Endothelial cell of umbilical vein (primary cell): ENCODE measurements around the gene SLC7A7. TPM values are rescaled to one million over a fixed set of nuclear protein-coding genes. Genes with fewer than 3 reads are reported as not detected.
"Not testable (repeated sequence)": the region's sequence is repeated elsewhere in the genome, so short reads cannot be mapped to it uniquely, and the experiment has no call there.

Experiments
- BruUV-seq: library from RNA; stranded (reverse); fragments of 400-500 nt; replicated peaks from 2 replicates; lab custom pipeline; 2021; lab: Mats Ljungman, UMichigan
- CTCF ChIA-PET: fragments of 300-600, 350-600 bp; sonication (Branson Sonifier 250); formaldehyde crosslinking; loops from one replicate; lab custom pipeline; 2021; ENCODE audit warnings: antibody characterized with exemption, inconsistent platforms; lab: Charles Lee
- POLR2A ChIA-PET: fragments of 300-600, 350-600 bp; sonication (Branson Sonifier 250); formaldehyde crosslinking; loops from one replicate; lab custom pipeline; 2021; ENCODE audit warnings: antibody characterized with exemption, inconsistent platforms; lab: Charles Lee
- DNase-seq: peaks from one replicate; pipeline ENCODE4 v3.0.0-alpha.2; 2011; ENCODE audit warnings: low read depth, low spot score
- FAIRE-seq: peaks from 2 replicates; lab custom pipeline; 2011; peaks lifted over from hg19 to GRCh38; lab: Jason Lieb, UNC
- H2AFZ ChIP-seq: 2 replicates; pipeline ENCODE4 v1.6.0; 2012; ENCODE audit warnings: low read depth, low read length, control low read depth, inconsistent platforms
- H3K27ac ChIP-seq: 2 replicates; pipeline ENCODE4 v1.5.1; 2011; ENCODE audit warnings: low read depth, mild to moderate bottlenecking, control low read depth, low read length, moderate library complexity; ENCODE audit not compliant: insufficient read depth
- H3K27me3 ChIP-seq, 2 experiments: 2 replicates each; pipeline versions ENCODE4 v1.6.0 to v1.6.1; 2011; ENCODE audit warnings: low read length in 2 of 2, mixed read lengths in 1 of 2; ENCODE audit not compliant: control insufficient read depth in 2 of 2, insufficient read depth in 2 of 2
- H3K36me3 ChIP-seq, 2 experiments: 2 replicates in 1 of 2; 3 replicates in 1 of 2; pipeline ENCODE4 v1.5.1; 2011; ENCODE audit warnings: low read length in 2 of 2, mild to moderate bottlenecking in 1 of 2, moderate library complexity in 1 of 2; ENCODE audit not compliant: control insufficient read depth in 2 of 2, insufficient read depth in 2 of 2; ENCODE audit errors: extremely low read depth in 1 of 2
- H3K4me1 ChIP-seq: 3 replicates; pipeline ENCODE4 v1.5.1; 2011; ENCODE audit warnings: mild to moderate bottlenecking, low read length; ENCODE audit not compliant: control insufficient read depth, insufficient read depth; ENCODE audit errors: extremely low read depth
- H3K4me2 ChIP-seq: 2 replicates; pipeline ENCODE4 v1.6.1; 2011; ENCODE audit warnings: low read length, control low read depth, mixed read lengths; ENCODE audit not compliant: insufficient read depth
- H3K4me3 ChIP-seq, 3 experiments: fragments of 200-600 bp in 1 of 3; sonication (generic), shearing (Covaris generic) in 1 of 3; replicated peaks in 1 of 3; 2 replicates each; pipeline ENCODE4 v1.5.1; 2011 to 2016; ENCODE audit warnings: control low read depth in 3 of 3, low read length in 3 of 3, mild to moderate bottlenecking in 2 of 3, inconsistent platforms in 1 of 3, low read depth in 1 of 3, moderate library complexity in 1 of 3; ENCODE audit not compliant: insufficient read depth in 1 of 3
- H3K79me2 ChIP-seq: 2 replicates; pipeline ENCODE4 v1.6.0; 2012; ENCODE audit warnings: low read length, inconsistent platforms; ENCODE audit not compliant: control insufficient read depth, insufficient read depth
- H3K9ac ChIP-seq: replicated peaks from 2 replicates; pipeline ENCODE3; 2011; ENCODE audit warnings: low read length, control low read depth; ENCODE audit not compliant: insufficient read depth; ENCODE audit errors: extremely low read depth
- H3K9me1 ChIP-seq: replicated peaks from 3 replicates; pipeline ENCODE4 v1.6.0; 2011; ENCODE audit warnings: mild to moderate bottlenecking, low read length; ENCODE audit not compliant: control insufficient read depth, insufficient read depth; ENCODE audit errors: extremely low read depth
- H3K9me3 ChIP-seq: replicated peaks from 2 replicates; pipeline ENCODE4 v1.5.1; 2012; ENCODE audit warnings: low read length, inconsistent platforms; ENCODE audit not compliant: control insufficient read depth, insufficient read depth
- H4K20me1 ChIP-seq: replicated peaks from 2 replicates; pipeline ENCODE3; 2011; ENCODE audit warnings: mild to moderate bottlenecking, low read length; ENCODE audit not compliant: control insufficient read depth, insufficient read depth; ENCODE audit errors: extremely low read depth
- FOS ChIP-seq: IDR thresholded peaks from 2 replicates; pipeline ENCODE4 v1.6.1; 2011; ENCODE audit warnings: mild to moderate bottlenecking, low read length, moderate library complexity, borderline replicate concordance; ENCODE audit not compliant: insufficient read depth
- JUN ChIP-seq: IDR thresholded peaks from 2 replicates; pipeline ENCODE4 v1.6.1; 2011; ENCODE audit warnings: borderline replicate concordance, low read depth; ENCODE audit not compliant: insufficient read length, insufficient read depth
- MYC ChIP-seq: IDR thresholded peaks from one replicate; pipeline ENCODE4 v1.6.1; 2011; ENCODE audit warnings: mild to moderate bottlenecking, low read depth, low read length
- POLR2A ChIP-seq: IDR thresholded peaks from 2 replicates; pipeline ENCODE4 v1.6.1; 2012; ENCODE audit warnings: low read depth, mild to moderate bottlenecking, control low read depth, low read length
- POLR2AphosphoS5 ChIP-seq: IDR thresholded peaks from 2 replicates; pipeline ENCODE4 v1.6.1; 2012; ENCODE audit warnings: low read depth, mild to moderate bottlenecking, control low read depth, low read length, moderate library complexity; ENCODE audit not compliant: insufficient read depth
- dilution Hi-C: fragments of 300-500 bp; cut with MboI; formaldehyde crosslinking; loops from one replicate; pipeline ENCODE4 v1.15.0; 2019; ENCODE audit warnings: low sequenced_read_pairs; ENCODE audit not compliant: extremely low pct_ligation_motif_present
- intact Hi-C: fragments of 100-400 bp; cut with micrococcal nuclease; formaldehyde crosslinking; loops from one replicate; pipeline ENCODE4 v1.10.0; 2022
- polyA plus RNA-seq, 4 experiments: library from polyadenylated mRNA; depleted of rRNA in 3 of 4; stranded (reverse) in 3 of 4; unstranded in 1 of 4; fragments of >200 nt; gene quantifications; 2 replicates each; pipeline versions ENCODE4 v1.2.1 to v1.2.3, GENCODE V29; 2011 to 2012; ENCODE audit warnings: missing spikeins in 1 of 4
- total RNA-seq: library from RNA; stranded (reverse); gene quantifications from 2 replicates; pipeline ENCODE4 v1.2.3, GENCODE V29; 2021
- TF ChIP-seq, protein P1 (sequence below): IDR thresholded peaks from 2 replicates; pipeline ENCODE4 v1.6.1; 2011; ENCODE audit not compliant: insufficient read depth, insufficient read length
- TF ChIP-seq, protein P2 (sequence below), 2 donors: IDR thresholded peaks; 1 replicate in 1 of 2; 2 replicates in 1 of 2; pipeline ENCODE4 v1.5.1; 2011; ENCODE audit warnings: low read length in 2 of 2, mild to moderate bottlenecking in 2 of 2, moderate library complexity in 2 of 2, control low read depth in 1 of 2, inconsistent platforms in 1 of 2, low read depth in 1 of 2; ENCODE audit not compliant: insufficient read depth in 1 of 2; ENCODE audit errors: extremely low read depth in 1 of 2

The SLC7A7 gene
- total and polyA plus RNA-seq, 2 donors (not counting 3 experiments of a cell fraction or from before 2014, with no cell fraction given): 22.5 to 94.0 TPM

DNA sequence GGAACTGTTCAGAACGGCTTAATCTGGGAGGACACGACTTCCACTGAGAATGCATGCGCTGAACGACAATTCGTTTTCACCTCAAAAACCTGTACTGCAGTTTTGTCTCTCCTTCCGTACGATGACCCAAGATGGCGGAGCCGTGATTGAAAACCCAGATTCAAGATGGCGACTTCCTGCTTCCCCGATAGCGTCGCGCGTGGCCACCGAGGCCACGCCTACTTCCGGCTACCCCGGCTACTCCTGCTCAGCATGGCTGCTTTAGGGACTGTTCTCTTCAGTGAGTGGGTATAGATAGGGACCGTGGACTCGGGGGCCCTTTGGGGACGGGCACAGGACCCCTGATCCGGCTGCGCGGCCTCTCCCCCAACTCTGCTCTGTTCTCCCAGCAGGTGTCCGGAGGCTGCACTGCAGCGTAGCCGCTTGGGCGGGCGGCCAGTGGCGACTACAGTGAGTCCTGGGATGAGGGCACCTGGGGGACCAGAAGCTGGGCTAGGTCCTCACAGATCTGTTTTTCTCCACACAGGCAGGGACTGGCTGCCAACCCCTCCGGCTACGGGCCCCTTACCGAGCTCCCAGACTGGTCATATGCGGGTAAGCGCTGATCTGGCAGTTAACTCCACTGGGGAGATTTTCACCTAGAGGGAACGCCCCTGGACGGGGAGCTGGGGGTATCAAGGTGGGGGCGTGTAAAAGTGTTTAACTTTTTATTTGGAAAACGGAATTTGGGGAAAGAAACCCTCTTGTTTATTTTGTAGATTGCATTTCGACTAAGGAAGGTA, 14.6 kb upstream of the SLC7A7 start, which contains the start of gene MRPL52:
TSS of gene MRPL52 (plus strand) at position 227 of the 782 bp plus-strand sequence. CDS start at position 253, 26 bp downstream.
- intact Hi-C loops: loop anchor here (10.0 kb wide), 1 partner anchor 225 kb away; the partner anchor contains the start of gene CDH24
- peaks cover 22% of the 10 kb centered on the region for H3K79me2 ChIP-seq
- no peaks in the 10 kb centered on the region for H3K9me1 ChIP-seq
- H3K4me2 ChIP-seq: peak within 1 kb of the TSS; percentile 95
- BruUV-seq: TSS peak; percentile 57
- DNase-seq (peak; percentile 84), FAIRE-seq (peak; percentile 73)
- H3K4me3 ChIP-seq: peak within 1 kb of the TSS; percentile 68 to 98 (median 97)
- no peaks in the 10 kb centered on the region for H4K20me1 ChIP-seq
- peaks cover 0 to 4% of the 10 kb centered on the region in 2 experiments for H3K36me3 ChIP-seq
- H3K9ac ChIP-seq: peak within 1 kb of the TSS; percentile 98
- H2AFZ ChIP-seq: peak within 1 kb of the TSS; percentile 87
- H3K4me1 ChIP-seq: peaks cover 27% of the 10 kb centered on the region
- dilution Hi-C loops: no loop called here
- CTCF ChIA-PET: interaction anchor here (0.8 to 12.5 kb wide), 6 partner anchors 10 to 259 kb away, joined by 3 to 214 read pairs (median 4); no protein-coding TSS in a partner anchor
- H3K9me3 ChIP-seq: no peaks in the 10 kb centered on the region
- TF ChIP-seq, protein P1, sequence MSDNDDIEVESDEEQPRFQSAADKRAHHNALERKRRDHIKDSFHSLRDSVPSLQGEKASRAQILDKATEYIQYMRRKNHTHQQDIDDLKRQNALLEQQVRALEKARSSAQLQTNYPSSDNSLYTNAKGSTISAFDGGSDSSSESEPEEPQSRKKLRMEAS: peak; percentile 15
- TF ChIP-seq, protein P2, sequence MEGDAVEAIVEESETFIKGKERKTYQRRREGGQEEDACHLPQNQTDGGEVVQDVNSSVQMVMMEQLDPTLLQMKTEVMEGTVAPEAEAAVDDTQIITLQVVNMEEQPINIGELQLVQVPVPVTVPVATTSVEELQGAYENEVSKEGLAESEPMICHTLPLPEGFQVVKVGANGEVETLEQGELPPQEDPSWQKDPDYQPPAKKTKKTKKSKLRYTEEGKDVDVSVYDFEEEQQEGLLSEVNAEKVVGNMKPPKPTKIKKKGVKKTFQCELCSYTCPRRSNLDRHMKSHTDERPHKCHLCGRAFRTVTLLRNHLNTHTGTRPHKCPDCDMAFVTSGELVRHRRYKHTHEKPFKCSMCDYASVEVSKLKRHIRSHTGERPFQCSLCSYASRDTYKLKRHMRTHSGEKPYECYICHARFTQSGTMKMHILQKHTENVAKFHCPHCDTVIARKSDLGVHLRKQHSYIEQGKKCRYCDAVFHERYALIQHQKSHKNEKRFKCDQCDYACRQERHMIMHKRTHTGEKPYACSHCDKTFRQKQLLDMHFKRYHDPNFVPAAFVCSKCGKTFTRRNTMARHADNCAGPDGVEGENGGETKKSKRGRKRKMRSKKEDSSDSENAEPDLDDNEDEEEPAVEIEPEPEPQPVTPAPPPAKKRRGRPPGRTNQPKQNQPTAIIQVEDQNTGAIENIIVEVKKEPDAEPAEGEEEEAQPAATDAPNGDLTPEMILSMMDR (IDR thresholded peaks at IDR 0.05; ENCODE audit: extremely low read depth in 1 of 2, insufficient read depth in 1 of 2, low read depth in 1 of 2, low read length in 2 of 2): peak in 1 of 2 donors; percentile 4
- TF ChIP-seq FOS (no peak), MYC (peak; percentile 65), POLR2AphosphoS5 (peak; percentile 85), JUN (no peak), POLR2A (peak; percentile 87)
- H3K27me3 ChIP-seq: no peaks in the 10 kb centered on the region
- POLR2A ChIA-PET: interaction anchor here (0.8 kb wide), 2 partner anchors 18 to 47 kb away, joined by 3 to 6 read pairs; no protein-coding TSS in a partner anchor
- H3K27ac ChIP-seq: peak within 1 kb of the TSS; percentile 92

DNA sequence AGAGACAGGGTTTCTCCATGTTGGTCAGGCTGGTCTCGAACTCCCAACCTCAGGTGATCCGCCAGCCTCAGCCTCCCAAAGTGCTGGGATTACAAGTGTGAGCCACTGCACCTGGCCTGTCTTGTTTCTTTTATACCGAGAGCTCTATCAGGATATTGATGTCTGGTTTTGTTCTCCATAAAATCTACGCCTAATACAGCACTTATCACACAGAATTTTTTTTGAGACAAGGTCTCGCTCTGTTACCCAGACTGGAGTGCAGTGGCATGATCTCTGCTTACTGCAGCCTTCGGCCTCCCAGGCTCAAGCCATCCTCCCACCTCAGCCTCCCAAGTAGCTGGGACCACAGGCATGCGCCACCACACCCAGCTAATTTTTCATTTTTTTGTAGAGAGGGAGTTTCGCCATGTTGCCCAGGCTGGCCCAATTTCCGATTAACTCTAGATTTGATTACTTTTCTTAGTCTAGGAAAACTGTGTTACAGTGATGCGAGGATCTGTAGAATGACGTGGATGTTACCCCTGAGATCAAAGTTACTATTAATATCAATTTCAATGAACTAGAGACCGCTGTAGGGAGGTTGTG, 13.9 kb upstream of the SLC7A7 start:
- H4K20me1 ChIP-seq, dilution Hi-C loops, H3K9me1 ChIP-seq, H3K27me3 ChIP-seq, H3K36me3 ChIP-seq, POLR2A ChIA-PET, H3K9me3 ChIP-seq, FAIRE-seq, DNase-seq: not testable (repeated sequence)
- peaks cover 22% of the 10 kb centered on the region for H3K79me2 ChIP-seq
- peaks cover 33% of the 10 kb centered on the region for H3K4me1 ChIP-seq
- H3K4me2 ChIP-seq: peak overlapping the region; percentile 95
- intact Hi-C loops: loop anchor here (10.0 kb wide), 1 partner anchor 226 kb away; the partner anchor contains the start of gene CDH24
- peak overlapping the region; percentile 92 for H3K27ac ChIP-seq
- BruUV-seq: TSS peak; percentile 59
- peak overlapping the region; percentile 98 for H3K9ac ChIP-seq
- CTCF ChIA-PET: interaction anchor here (0.7 to 12.5 kb wide), 2 partner anchors 22 kb away, joined by 3 to 214 read pairs; no protein-coding TSS in a partner anchor
- H3K4me3 ChIP-seq: peak overlapping the region in 2 of 3 experiments; percentile 68 to 97
- H2AFZ ChIP-seq: peak overlapping the region; percentile 87
